Panc1 (cell line): ENCODE measurements around the gene VPS52. TPM values are rescaled to one million over a fixed set of nuclear protein-coding genes. Genes with fewer than 3 reads are reported as not detected.

Experiments used
- ATAC-seq: fragments of 200-7000 bp; cut with Tn5 transposase; 2 replicates; pipeline ENCODE4 v1.9.1; 2020; ENCODE audit warnings: mild to moderate bottlenecking, moderate library complexity
- BruUV-seq: library from RNA; stranded (reverse); fragments of 400-500 nt; replicated peaks from 2 replicates; lab custom pipeline; 2021; lab: Mats Ljungman, UMichigan
- CTCF ChIA-PET: fragments of 300-600 bp; sonication (Branson Sonifier 250); formaldehyde crosslinking; loops from one replicate; lab custom pipeline; 2022; ENCODE audit warnings: antibody characterized with exemption; lab: Charles Lee
- POLR2A ChIA-PET: fragments of 300-600 bp; sonication (Branson Sonifier 250); formaldehyde crosslinking; loops from one replicate; lab custom pipeline; 2022; ENCODE audit warnings: antibody characterized with exemption; lab: Charles Lee
- DNase-seq: peaks from one replicate; pipeline ENCODE4 v3.0.0-alpha.2; 2010; ENCODE audit warnings: low read depth, low spot score
- H3K27ac ChIP-seq: 2 replicates; pipeline ENCODE4 v1.5.1; 2011; ENCODE audit warnings: mild to moderate bottlenecking, low read length, inconsistent platforms
- H3K27me3 ChIP-seq: fragments of 200-500 bp; sonication (Bioruptor generic); 2 replicates; pipeline ENCODE4 v1.6.0; 2014; ENCODE audit warnings: low read length, inconsistent platforms; ENCODE audit not compliant: control insufficient read depth, insufficient read depth
- H3K36me3 ChIP-seq: fragments of 200-500 bp; sonication (Bioruptor generic); 2 replicates; pipeline ENCODE4 v1.5.1; 2014; ENCODE audit warnings: inconsistent platforms, mild to moderate bottlenecking, low read length, moderate library complexity; ENCODE audit not compliant: control insufficient read depth, insufficient read depth
- H3K4me1 ChIP-seq: 2 replicates; pipeline ENCODE4 v1.5.1; 2011; ENCODE audit warnings: inconsistent platforms, mild to moderate bottlenecking, low read length, moderate library complexity; ENCODE audit not compliant: control insufficient read depth, insufficient read depth
- H3K4me3 ChIP-seq, 2 experiments: 2 replicates each; pipeline ENCODE4 v1.5.1; 2011 to 2012; ENCODE audit warnings: low read depth in 2 of 2, low read length in 2 of 2, mild to moderate bottlenecking in 2 of 2, inconsistent platforms in 1 of 2, moderate library complexity in 1 of 2
- H3K9me3 ChIP-seq: fragments of 200-500 bp; sonication (Bioruptor generic); 2 replicates; pipeline ENCODE4 v1.5.1; 2014; ENCODE audit warnings: low read depth, mild to moderate bottlenecking, inconsistent platforms, low read length, moderate library complexity; ENCODE audit not compliant: control insufficient read depth, insufficient read depth
- CTCF ChIP-seq: fragments of 450-650 bp; IDR thresholded peaks from 2 replicates; pipeline ENCODE4 v1.5.1; 2017; ENCODE audit warnings: mild to moderate bottlenecking
- POLR2AphosphoS5 ChIP-seq: IDR thresholded peaks from 2 replicates; pipeline ENCODE4 v1.6.1; 2012; ENCODE audit warnings: mild to moderate bottlenecking, low read depth, low read length, moderate library complexity
- REST ChIP-seq, 2 experiments: IDR thresholded peaks; 2 replicates each; pipeline ENCODE4 v1.6.1; 2011 to 2012; ENCODE audit warnings: low read depth in 2 of 2, control low read depth in 1 of 2, low read length in 1 of 2, mild to moderate bottlenecking in 1 of 2, moderate library complexity in 1 of 2; ENCODE audit not compliant: insufficient read depth in 1 of 2
- SIN3A ChIP-seq: IDR thresholded peaks from 2 replicates; pipeline ENCODE4 v1.6.1; 2012; ENCODE audit warnings: low read depth, mild to moderate bottlenecking, low read length, moderate library complexity, borderline replicate concordance; ENCODE audit not compliant: insufficient read depth
- TCF7L2 ChIP-seq: IDR thresholded peaks from 2 replicates; pipeline ENCODE4 v1.6.1; 2011; ENCODE audit warnings: mild to moderate bottlenecking, low read depth, low read length, inconsistent platforms
- in situ Hi-C: cut with HindIII; loops from 2 replicates; pipeline ENCODE4 v1.10.0; 2016; ENCODE audit warnings: low sequenced_read_pairs, low pct_unique_long_range_greater_than_20kb
- intact Hi-C: fragments of 100-400 bp; cut with micrococcal nuclease; formaldehyde crosslinking; loops from one replicate; pipeline ENCODE4 v1.10.0; 2022; ENCODE audit not compliant: unreplicated experiment
- total RNA-seq: library from RNA; stranded (reverse); gene quantifications from one replicate; pipeline ENCODE4 v1.2.1, GENCODE V29; 2021; ENCODE audit not compliant: unreplicated experiment

Gene VPS52
- total RNA-seq, 1 experiment from 2014 or later, result 77.7 TPM

- H3K27ac ChIP-seq, result peak overlapping the region; percentile 89
- ChIA-PET POLR2A (interaction anchor here (0.6 kb wide), 1 partner anchor 10 kb away, joined by 3 read pairs; no protein-coding TSS in a partner anchor), CTCF (interaction anchor here (0.6 to 0.9 kb wide), 3 partner anchors 58 to 383 kb away, joined by 3 to 5 read pairs (median 4); no protein-coding TSS in a partner anchor)
- no peak for DNase-seq
- intact Hi-C loops (no loop called here), in situ Hi-C loops (no loop called here)
- ATAC-seq, result no peak
- H3K9me3 ChIP-seq, result no peaks in the 10 kb centered on the region
- H3K4me1 ChIP-seq, result peaks cover 55% of the 10 kb centered on the region
- BruUV-seq, result no TSS peak
- H3K27me3 ChIP-seq, result no peaks in the 10 kb centered on the region
- TF ChIP-seq POLR2AphosphoS5 (no peak), SIN3A (no peak), REST (IDR thresholded peaks at IDR 0.05; ENCODE audit: insufficient read depth in 1 of 2, low read depth in 2 of 2, low read length in 1 of 2) (no peak), TCF7L2 (no peak), CTCF (no peak)
- H3K4me3 ChIP-seq, result peak overlapping the region; percentile 60 to 67
- peaks cover 18% of the 10 kb centered on the region for H3K36me3 ChIP-seq
Measured at GRCh38 chr6:33318426-33319073, 46.9 kb upstream of the VPS52 start.

- TF ChIP-seq POLR2AphosphoS5 (peak; percentile 80), TCF7L2 (no peak)
- BruUV-seq, result no TSS peak
- peak; percentile 82 for ATAC-seq
- peak; percentile 94 for DNase-seq
- H3K4me3 ChIP-seq, result peak within 1 kb of the TSS; percentile 60 to 67
- H3K36me3 ChIP-seq, result peaks cover 18% of the 10 kb centered on the region
- ChIA-PET CTCF (interaction anchor here (0.6 to 1.4 kb wide), 7 partner anchors 14 to 383 kb away, joined by 3 to 6 read pairs (median 5); partner anchors contain the start of gene RGL2), POLR2A (interaction anchor here (0.6 to 1.1 kb wide), 4 partner anchors 10 to 1542 kb away, joined by 3 to 6 read pairs (median 3); no protein-coding TSS in a partner anchor)
- intact Hi-C loops (no loop called here), in situ Hi-C loops (no loop called here)
- no peaks in the 10 kb centered on the region for H3K27me3 ChIP-seq
- peak within 1 kb of the TSS; percentile 89 for H3K27ac ChIP-seq
- H3K9me3 ChIP-seq, result no peaks in the 10 kb centered on the region
- peaks cover 55% of the 10 kb centered on the region for H3K4me1 ChIP-seq
Measured at GRCh38 chr6:33317669-33318425, 46.2 kb upstream of the VPS52 start, which contains the start of gene ZBTB22. TSS of gene ZBTB22 (minus strand) at chr6:33317744. CDS start at chr6:33316916, 828 bp downstream.
